SKM-1 treated with dmso at 0.1 percent for 144 hours (cell line): ENCODE measurements around the gene PACS1.

ENCODE experiments used
- DNase-seq: peaks from one replicate; lab custom pipeline; 2025; ENCODE audit not compliant: unreplicated experiment; lab: John Stamatoyannopoulos, UW

PACS1 gene

GRCh38 chr11:66176650-66177049 lies 106.6 kb downstream of the PACS1 start:
- no peak for DNase-seq

GRCh38 chr11:66178183-66178582 lies 108.1 kb downstream of the PACS1 start:
- DNase-seq, result no peak

GRCh38 chr11:66178871-66179270 lies 108.8 kb downstream of the PACS1 start:
- DNase-seq, result no peak

- no peak for DNase-seq
Observed at GRCh38 chr11:66181632-66182315, 111.7 kb downstream of the PACS1 start.

GRCh38 chr11:66183494-66184048 lies 113.5 kb downstream of the PACS1 start:
- DNase-seq, result no peak

- DNase-seq, result no peak
Observed at GRCh38 chr11:66184728-66185127, 114.7 kb downstream of the PACS1 start.

- DNase-seq, result no peak
Observed at GRCh38 chr11:66186470-66186869, 116.4 kb downstream of the PACS1 start.

- no peak for DNase-seq
Observed at GRCh38 chr11:66187453-66187852, 117.4 kb downstream of the PACS1 start.

GRCh38 chr11:66188580-66188979 lies 118.5 kb downstream of the PACS1 start:
- no peak for DNase-seq

GRCh38 chr11:66189031-66189745 lies 119.1 kb downstream of the PACS1 start:
- no peak for DNase-seq

- no peak for DNase-seq
Observed at GRCh38 chr11:66190786-66191185, 120.7 kb downstream of the PACS1 start.

GRCh38 chr11:66192181-66192863 lies 122.2 kb downstream of the PACS1 start:
- no peak for DNase-seq

GRCh38 chr11:66194391-66194790 lies 124.3 kb downstream of the PACS1 start:
- DNase-seq, result no peak

- no peak for DNase-seq
Observed at GRCh38 chr11:66195867-66196266, 125.8 kb downstream of the PACS1 start.

GRCh38 chr11:66203847-66204246 lies 133.8 kb downstream of the PACS1 start:
- no peak for DNase-seq

GRCh38 chr11:66204412-66204811 lies 134.3 kb downstream of the PACS1 start:
- no peak for DNase-seq

GRCh38 chr11:66207816-66208215 lies 137.7 kb downstream of the PACS1 start:
- DNase-seq, result no peak

- DNase-seq, result no peak
Observed at GRCh38 chr11:66211100-66211499, 141.0 kb downstream of the PACS1 start.

- DNase-seq, result no peak
Observed at GRCh38 chr11:66216911-66217310, 146.8 kb downstream of the PACS1 start.

GRCh38 chr11:66218036-66218435 lies 148.0 kb downstream of the PACS1 start:
- no peak for DNase-seq

- DNase-seq, result no peak
Observed at GRCh38 chr11:66218846-66219620, 149.0 kb downstream of the PACS1 start.
